Measurements from ENCODE around the gene CFAP299.
"Not testable (repeated sequence)": the region's sequence is repeated elsewhere in the genome, so short reads cannot be mapped to it uniquely, and the experiment has no call there.

CFAP299 gene

GRCh38 chr4:80798082-80798481, 462.6 kb downstream of the CFAP299 start:
- H3K9ac ChIP-seq (ENCODE audit: low read length) = no peak overlapping the region
- no peak overlapping the region for H2AFZ ChIP-seq (ENCODE audit: low read depth, low read length, severe bottlenecking)
- H3K27me3 ChIP-seq (ENCODE audit: low read length) = no peaks in the 10 kb centered on the region
- no peak overlapping the region for H3K4me2 ChIP-seq (ENCODE audit: low read depth, low read length, poor library complexity, severe bottlenecking)
- TF ChIP-seq EZH2phosphoT487 (conservative IDR thresholded peaks at IDR 0.05; ENCODE audit: low read length) (no peak), CTCF (IDR thresholded peaks at IDR 0.05; ENCODE audit: insufficient read depth, low read length, poor library complexity, severe bottlenecking) (no peak)
- no peak overlapping the region for H3K4me3 ChIP-seq (ENCODE audit: insufficient read depth, low read length, poor library complexity, severe bottlenecking)
- H3F3A ChIP-seq (ENCODE audit: insufficient read depth) = no peaks in the 10 kb centered on the region
- H3K9me3 ChIP-seq (ENCODE audit: insufficient read depth, low read length) = no peaks in the 10 kb centered on the region
- no peaks in the 10 kb centered on the region for H4K20me1 ChIP-seq (ENCODE audit: low read depth, low read length)
- H3K79me2 ChIP-seq (ENCODE audit: insufficient read depth, low read length) = no peaks in the 10 kb centered on the region
- no peaks in the 10 kb centered on the region for H3K36me3 ChIP-seq (ENCODE audit: low read length)
- no peak overlapping the region for H3K27ac ChIP-seq (ENCODE audit: low read depth, low read length)
- H3K9me2 ChIP-seq (replicated peaks; ENCODE audit: insufficient read depth, low read length) = no peaks in the 10 kb centered on the region

GRCh38 chr4:80800719-80801118, 465.2 kb downstream of the CFAP299 start:
- H3K9ac ChIP-seq (ENCODE audit: low read length); H3K36me3 ChIP-seq (ENCODE audit: low read length); H3K4me3 ChIP-seq (ENCODE audit: insufficient read depth, low read length, poor library complexity, severe bottlenecking); H3K27ac ChIP-seq (ENCODE audit: low read depth, low read length); H3K9me2 ChIP-seq (replicated peaks; ENCODE audit: insufficient read depth, low read length); H4K20me1 ChIP-seq (ENCODE audit: low read depth, low read length); H3K9me3 ChIP-seq (ENCODE audit: insufficient read depth, low read length); H2AFZ ChIP-seq (ENCODE audit: low read depth, low read length, severe bottlenecking); H3K79me2 ChIP-seq (ENCODE audit: insufficient read depth, low read length); H3F3A ChIP-seq (ENCODE audit: insufficient read depth); H3K4me2 ChIP-seq (ENCODE audit: low read depth, low read length, poor library complexity, severe bottlenecking); H3K27me3 ChIP-seq (ENCODE audit: low read length): not testable (repeated sequence)

GRCh38 chr4:80803337-80803736, 467.8 kb downstream of the CFAP299 start:
- H3K9me3 ChIP-seq (ENCODE audit: insufficient read depth, low read length) = no peaks in the 10 kb centered on the region
- H3K4me2 ChIP-seq (ENCODE audit: low read depth, low read length, poor library complexity, severe bottlenecking) = peak overlapping the region; percentile 24
- no peaks in the 10 kb centered on the region for H3K36me3 ChIP-seq (ENCODE audit: low read length)
- H3K4me3 ChIP-seq (ENCODE audit: insufficient read depth, low read length, poor library complexity, severe bottlenecking) = no peak overlapping the region
- H3K27ac ChIP-seq (ENCODE audit: low read depth, low read length) = no peak overlapping the region
- H3F3A ChIP-seq (ENCODE audit: insufficient read depth) = no peaks in the 10 kb centered on the region
- no peaks in the 10 kb centered on the region for H3K27me3 ChIP-seq (ENCODE audit: low read length)
- H3K9me2 ChIP-seq (replicated peaks; ENCODE audit: insufficient read depth, low read length) = no peaks in the 10 kb centered on the region
- H2AFZ ChIP-seq (ENCODE audit: low read depth, low read length, severe bottlenecking) = no peak overlapping the region
- no peaks in the 10 kb centered on the region for H3K79me2 ChIP-seq (ENCODE audit: insufficient read depth, low read length)
- TF ChIP-seq EZH2phosphoT487 (conservative IDR thresholded peaks at IDR 0.05; ENCODE audit: low read length) (no peak), CTCF (IDR thresholded peaks at IDR 0.05; ENCODE audit: insufficient read depth, low read length, poor library complexity, severe bottlenecking) (no peak)
- H4K20me1 ChIP-seq (ENCODE audit: low read depth, low read length) = no peaks in the 10 kb centered on the region
- H3K9ac ChIP-seq (ENCODE audit: low read length) = no peak overlapping the region

- H3K4me2 ChIP-seq (ENCODE audit: low read depth, low read length, poor library complexity, severe bottlenecking) = no peak overlapping the region
- H3K9ac ChIP-seq (ENCODE audit: low read length) = no peak overlapping the region
- no peak overlapping the region for H2AFZ ChIP-seq (ENCODE audit: low read depth, low read length, severe bottlenecking)
- no peaks in the 10 kb centered on the region for H3F3A ChIP-seq (ENCODE audit: insufficient read depth)
- H3K4me3 ChIP-seq (ENCODE audit: insufficient read depth, low read length, poor library complexity, severe bottlenecking) = no peak overlapping the region
- no peak overlapping the region for H3K27ac ChIP-seq (ENCODE audit: low read depth, low read length)
- no peaks in the 10 kb centered on the region for H3K27me3 ChIP-seq (ENCODE audit: low read length)
- no peaks in the 10 kb centered on the region for H3K9me3 ChIP-seq (ENCODE audit: insufficient read depth, low read length)
- no peak for TF ChIP-seq EZH2phosphoT487 (conservative IDR thresholded peaks at IDR 0.05; ENCODE audit: low read length)
- TF ChIP-seq CTCF (IDR thresholded peaks at IDR 0.05; ENCODE audit: insufficient read depth, low read length, poor library complexity, severe bottlenecking) = no peak
- no peaks in the 10 kb centered on the region for H3K9me2 ChIP-seq (replicated peaks; ENCODE audit: insufficient read depth, low read length)
- H3K36me3 ChIP-seq (ENCODE audit: low read length) = no peaks in the 10 kb centered on the region
- no peaks in the 10 kb centered on the region for H3K79me2 ChIP-seq (ENCODE audit: insufficient read depth, low read length)
- no peaks in the 10 kb centered on the region for H4K20me1 ChIP-seq (ENCODE audit: low read depth, low read length)
Observed at GRCh38 chr4:80806472-80806871, 470.9 kb downstream of the CFAP299 start.
